Hematopoietic multipotent progenitor cell treated with erythropoietin and hydrocortisone succinate and interleukin-3 and kit ligand, for 15 days (in vitro differentiated cells): ENCODE measurements around the gene PIGQ.

Source experiments
- DNase-seq: peaks from one replicate; pipeline ENCODE4 v3.0.0-alpha.2; 2015; ENCODE audit warnings: low spot score

PIGQ gene

DNA sequence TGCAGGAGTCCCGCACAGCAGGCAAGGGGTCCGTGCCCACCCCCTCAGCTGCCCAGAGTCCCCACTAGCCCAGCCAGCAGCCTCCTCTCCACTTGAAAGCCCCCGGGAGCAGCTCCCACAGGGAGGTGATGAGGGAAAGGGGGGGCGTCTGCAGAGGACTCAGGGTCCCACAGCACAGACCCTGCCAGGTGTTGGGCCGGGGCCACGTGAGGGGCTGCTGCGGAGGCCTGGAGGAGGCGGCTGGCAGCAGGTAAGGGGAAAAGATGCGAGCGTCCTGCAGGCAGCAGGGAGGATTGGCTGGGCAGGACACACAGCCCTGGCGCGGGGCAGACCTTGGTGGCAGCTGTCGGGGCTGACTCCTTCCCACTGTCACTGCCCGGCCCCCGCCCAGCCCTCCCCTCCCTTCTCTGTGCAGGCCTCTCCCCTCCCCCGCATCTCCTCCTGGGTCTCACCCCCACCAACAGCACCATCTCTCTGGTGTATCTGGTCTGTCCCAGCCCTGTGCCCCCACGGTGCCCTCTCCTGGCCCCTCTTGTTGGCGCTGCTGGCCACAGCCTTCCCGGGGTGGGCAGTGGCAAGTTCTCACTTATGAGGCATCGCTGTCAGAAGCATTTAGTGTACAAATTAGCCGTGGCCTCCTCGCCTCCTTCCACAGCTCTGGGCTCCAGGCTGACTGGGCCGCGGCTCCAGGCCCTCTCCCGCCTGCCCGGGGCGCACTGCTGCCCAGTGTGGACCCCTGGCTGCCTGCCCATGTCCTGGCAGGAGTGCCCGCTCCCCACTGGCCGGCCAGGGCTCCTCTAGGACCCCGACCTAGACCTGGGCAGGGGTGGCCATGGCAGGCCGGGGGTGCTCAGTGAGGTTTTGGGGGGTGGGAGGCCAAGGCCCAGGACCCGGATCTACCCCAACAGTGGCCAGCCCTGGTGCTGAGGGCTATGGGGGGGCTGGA, 14.0 kb upstream of the PIGQ start:
- no peak for DNase-seq

GRCh38 chr16:556474-557173, 13.1 kb upstream of the PIGQ start:
- DNase-seq, result no peak

GRCh38 chr16:557463-558297, 12.1 kb upstream of the PIGQ start:
- DNase-seq, result no peak

DNA sequence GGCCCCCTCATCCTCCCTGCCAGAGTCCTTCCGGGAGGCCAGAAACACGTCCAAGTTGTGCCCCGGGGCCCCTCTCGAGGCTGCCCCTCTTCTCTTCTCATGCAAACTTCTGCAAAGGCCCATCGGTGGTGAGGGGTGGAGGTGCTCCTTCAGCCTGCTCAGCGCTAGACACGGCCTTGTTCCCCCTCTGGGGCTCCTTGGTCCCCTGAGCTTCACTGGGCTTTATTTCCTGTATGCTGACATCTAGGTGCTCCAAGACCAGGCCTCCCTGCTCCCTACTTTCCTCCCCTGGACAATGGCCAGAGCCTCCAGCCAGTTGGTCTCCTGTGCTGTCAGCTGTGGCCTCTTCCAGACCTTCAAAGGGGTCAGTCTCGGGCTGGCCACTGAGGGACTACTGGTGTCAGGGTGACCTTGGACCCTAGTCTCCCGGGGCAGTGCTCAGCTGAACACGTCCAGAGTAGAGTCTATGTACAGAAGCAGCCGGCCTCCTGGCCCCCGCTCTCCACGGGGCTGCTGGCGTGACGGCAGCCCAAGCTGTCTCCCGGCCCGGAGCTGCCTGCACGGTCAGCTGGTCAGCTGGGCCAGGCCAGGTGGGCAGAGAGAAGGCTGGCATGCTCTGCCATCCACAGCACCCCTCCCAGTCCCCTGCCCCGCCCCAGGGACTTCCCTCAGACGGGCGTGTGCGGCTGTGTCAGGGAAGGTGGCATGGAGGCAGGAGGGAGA, 11.3 kb upstream of the PIGQ start:
- DNase-seq, result no peak

- DNase-seq, result no peak
These were observed 10.8 kb upstream of the PIGQ start for GRCh38 chr16:559021-559380.

DNA sequence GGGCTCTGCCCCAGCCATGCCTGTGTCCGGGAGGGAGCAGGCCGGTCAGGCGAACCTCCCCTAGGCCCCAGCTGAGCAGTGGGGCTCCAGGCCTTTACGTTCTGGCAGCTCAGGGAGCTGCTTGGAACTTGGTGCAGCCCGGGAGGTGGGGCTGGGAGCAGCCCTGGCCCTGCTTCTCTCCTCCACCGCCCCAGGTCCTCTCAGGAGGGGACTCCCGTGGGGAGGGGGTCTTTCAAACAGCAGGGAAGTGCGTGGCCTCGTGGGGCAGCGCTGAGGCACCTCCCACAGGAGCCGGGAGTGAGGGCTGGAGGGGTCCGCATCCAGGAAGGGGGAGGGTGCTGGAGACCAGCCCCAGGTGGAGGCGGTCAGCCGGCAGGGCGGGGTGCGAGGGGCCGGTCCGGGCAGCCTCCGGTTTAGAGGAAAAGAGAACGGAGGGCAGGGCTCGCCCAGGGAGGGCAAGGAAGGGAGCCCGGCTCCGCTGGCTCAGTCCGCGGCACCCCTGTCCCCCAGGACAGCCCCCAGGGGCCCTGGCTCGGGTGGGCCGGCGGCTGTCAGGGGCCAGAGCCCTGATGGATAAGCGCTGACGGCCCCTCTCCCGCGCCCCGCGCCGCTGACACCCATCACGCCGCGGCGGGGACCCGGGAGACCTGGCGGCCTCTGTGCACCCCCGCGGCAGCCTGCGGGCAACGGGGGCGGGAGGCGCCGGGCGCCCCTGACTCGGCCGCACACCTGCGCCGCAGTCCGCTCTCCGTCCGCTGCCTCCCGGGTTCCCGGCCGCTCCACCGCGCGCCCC, 10.2 kb upstream of the PIGQ start:
- DNase-seq, result no peak

GRCh38 chr16:560204-560700, 9.5 kb upstream of the PIGQ start, which contains the start of gene PRR35:
PRR35 (plus strand) TSS chr16:560394; CDS start chr16:563295, 2,901 bp downstream.
- no peak for DNase-seq

GRCh38 chr16:560701-561412, 8.9 kb upstream of the PIGQ start:
- DNase-seq, result no peak

DNA sequence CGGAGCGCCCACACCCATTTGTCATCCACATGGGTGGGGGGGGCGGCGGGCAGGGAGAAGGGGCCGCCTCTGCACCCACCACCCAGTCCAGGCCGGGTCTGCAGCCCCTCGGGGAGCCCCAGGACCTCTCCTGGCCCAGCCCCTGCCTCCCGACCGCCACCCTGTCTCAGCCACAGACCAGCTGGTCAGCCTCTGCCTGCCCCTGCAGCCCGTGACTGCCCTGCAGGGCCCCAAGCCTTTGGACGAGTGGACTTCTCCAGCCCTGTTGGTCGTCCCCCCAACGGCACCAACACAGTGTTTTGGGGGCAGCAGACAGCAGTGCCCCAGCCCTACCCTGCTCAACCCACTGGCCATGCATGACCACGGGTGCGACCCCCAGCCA, 8.4 kb upstream of the PIGQ start:
- DNase-seq, result no peak

DNA sequence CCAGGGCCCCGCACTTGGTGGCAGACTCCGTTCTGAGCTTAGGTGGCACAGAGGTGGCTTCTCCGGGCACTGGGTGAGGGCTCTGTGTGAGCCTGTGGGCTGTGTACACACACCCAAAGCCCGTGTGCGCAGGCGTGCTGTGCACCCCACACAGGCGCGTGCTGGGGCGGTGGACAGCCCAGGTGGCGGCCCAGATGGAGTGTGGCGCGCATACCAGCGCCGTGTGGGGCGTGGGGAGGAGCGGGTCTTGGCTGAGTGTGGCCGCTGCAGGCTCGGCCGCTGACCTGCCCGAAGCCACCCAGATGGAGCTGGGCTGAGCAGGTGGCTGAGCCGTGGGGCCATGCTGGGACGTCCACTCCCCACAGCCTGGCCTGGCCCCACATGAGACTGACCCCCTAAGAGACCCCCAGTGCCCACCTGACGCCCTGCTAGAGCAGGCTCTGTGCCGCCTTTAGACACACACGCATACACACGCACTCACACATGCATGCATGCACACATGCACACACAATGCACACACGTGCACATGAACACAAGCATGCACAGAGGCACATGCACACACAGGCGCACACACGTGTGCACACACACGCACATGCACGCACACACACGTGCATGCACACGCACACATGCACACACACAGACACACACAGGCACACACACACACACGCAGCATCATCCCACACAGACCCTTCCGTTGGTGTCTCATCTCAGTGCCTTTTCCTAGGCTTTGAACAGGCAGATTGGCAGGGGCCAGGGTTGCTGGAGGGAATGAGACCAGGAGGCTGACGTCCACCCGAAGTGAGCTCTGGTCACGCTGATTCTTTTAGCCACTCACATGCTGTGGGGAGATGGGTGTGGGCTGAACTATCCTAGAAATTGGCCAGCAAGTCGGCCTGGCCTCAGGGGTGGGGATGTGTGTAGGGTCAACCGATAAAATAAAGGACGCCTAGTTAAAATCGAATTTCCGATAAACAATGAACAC, 7.5 kb upstream of the PIGQ start:
- no peak for DNase-seq

DNA sequence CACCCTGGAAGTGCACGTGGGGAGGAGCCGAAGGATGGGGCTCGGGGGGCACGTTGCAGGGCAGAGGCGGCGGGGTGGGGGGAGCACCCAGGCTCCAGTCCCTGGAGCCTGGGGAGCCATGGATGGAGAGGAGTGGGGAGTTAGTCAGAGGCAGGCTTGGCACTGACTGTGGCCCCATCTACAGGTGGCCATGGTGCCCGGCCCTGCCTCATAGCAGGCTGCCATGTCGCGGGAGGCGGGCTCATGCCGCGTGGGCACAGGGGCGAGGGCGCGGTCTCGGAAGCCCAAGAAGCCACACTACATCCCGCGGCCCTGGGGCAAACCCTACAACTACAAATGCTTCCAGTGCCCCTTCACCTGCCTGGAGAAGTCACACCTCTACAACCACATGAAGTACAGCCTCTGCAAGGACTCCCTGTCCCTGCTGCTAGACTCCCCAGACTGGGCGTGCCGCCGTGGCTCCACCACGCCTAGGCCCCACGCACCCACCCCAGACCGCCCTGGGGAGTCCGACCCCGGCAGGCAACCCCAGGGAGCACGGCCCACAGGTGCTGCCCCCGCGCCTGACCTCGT, 6.6 kb upstream of the PIGQ start:
- no peak for DNase-seq

- DNase-seq, result no peak
These were observed 4.9 kb upstream of the PIGQ start for GRCh38 chr16:564690-565418.

GRCh38 chr16:565419-566330, 4.1 kb upstream of the PIGQ start:
- no peak for DNase-seq

GRCh38 chr16:566475-567372, 3.0 kb upstream of the PIGQ start, which contains the start of gene NHLRC4:
NHLRC4 (plus strand) TSS chr16:567005; CDS start chr16:568048, 1,043 bp downstream.
- peak; percentile 83 for DNase-seq
